GM18858 (cell line): Measurements from ENCODE around the gene DCDC1.
"Not testable (repeated sequence)": the region's sequence is repeated elsewhere in the genome, so short reads cannot be mapped to it uniquely, and the experiment has no call there.

ENCODE experiments used
- ATAC-seq: cut with Tn5 transposase; IDR thresholded peaks from one replicate; pipeline ENCODE4 v1.9.1; 2021; ENCODE audit not compliant: unreplicated experiment

Gene DCDC1

DNA sequence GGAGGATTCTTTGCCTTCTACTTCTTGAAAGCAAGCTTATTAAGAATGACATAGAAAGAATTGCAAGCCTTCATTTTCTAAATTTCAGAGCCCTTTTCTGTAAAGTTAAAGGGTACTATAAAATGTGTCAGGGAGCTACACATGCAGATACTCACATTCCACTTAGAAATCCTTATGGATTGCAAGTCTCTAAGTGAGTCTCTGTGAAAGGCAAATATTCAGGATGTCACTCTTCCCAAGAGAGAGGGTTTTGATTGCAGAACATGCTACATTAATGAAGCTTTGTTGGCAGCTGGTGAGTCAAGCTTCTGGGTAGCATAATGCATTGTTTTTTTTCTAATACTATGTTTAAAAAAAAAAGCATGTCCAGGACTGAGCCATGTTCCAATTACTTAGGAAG, 369.2 kb downstream of the DCDC1 start:
- ATAC-seq: no peak

DNA sequence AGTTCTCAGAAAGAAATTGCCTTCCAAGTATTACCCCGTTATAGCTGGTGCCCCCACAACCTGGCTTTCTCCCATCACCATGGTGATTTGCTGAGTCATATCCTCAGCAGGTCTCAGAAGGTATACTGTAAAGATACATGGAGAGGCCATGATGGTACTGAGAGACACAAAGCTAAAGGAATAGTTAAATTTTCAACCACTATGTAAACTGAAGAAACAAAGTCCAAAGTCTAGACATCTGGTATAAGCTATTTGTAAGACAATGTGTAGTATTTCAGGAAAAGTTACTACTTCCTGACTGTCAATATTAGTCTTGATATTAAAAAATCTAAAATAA, 377.1 kb downstream of the DCDC1 start:
- ATAC-seq: no peak

DNA sequence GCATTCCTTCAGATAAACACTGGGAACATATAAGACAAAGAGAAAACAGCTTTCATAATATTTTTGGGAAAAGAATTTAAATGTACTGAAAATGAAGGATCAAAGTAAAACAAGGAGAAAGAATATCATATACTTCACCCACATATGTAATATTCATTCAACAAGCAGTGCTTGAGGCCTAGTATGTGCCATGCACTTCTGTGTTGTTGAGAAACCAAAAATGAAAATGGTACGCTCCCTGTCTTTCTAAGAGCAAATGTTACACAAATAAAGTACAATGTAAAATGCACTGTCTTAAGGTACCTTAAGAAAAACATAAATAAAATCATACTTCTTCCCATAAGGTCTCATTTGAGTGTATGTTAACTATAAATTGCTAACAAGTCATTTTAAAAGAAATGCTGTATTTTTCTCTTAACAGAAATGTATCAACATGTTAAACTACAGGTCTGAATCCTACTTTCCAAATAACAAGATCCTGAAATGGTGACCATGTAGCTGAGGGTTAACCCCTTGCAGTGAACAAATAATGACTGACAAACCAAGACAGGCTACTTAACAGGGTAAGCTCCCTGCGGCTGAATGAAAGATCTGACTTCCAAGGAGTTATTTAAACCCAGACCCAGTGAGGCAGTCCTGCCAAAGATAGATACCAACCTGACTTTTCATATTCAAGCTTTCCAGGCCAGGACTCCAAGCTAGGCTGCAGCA, 377.6 kb downstream of the DCDC1 start:
- no peak for ATAC-seq

DNA sequence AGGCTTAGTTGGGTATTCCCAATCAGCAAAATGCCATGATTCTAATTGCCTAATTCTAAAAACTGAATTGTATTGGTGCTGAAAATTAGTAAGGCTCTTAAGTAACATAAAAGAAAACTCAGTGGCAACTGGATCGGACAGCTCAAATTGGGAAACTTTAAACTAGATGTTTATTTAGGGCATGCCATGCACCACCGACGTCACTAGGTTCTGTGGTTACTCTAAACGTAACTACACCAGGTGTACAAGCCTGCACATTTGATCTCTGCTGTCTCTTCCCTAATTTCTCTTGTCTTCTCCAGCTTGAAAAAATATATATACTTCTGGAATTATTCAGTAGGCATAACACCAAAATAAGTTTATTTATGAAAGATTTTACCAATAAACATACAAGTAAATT, 378.2 kb downstream of the DCDC1 start:
- ATAC-seq: no peak

DNA sequence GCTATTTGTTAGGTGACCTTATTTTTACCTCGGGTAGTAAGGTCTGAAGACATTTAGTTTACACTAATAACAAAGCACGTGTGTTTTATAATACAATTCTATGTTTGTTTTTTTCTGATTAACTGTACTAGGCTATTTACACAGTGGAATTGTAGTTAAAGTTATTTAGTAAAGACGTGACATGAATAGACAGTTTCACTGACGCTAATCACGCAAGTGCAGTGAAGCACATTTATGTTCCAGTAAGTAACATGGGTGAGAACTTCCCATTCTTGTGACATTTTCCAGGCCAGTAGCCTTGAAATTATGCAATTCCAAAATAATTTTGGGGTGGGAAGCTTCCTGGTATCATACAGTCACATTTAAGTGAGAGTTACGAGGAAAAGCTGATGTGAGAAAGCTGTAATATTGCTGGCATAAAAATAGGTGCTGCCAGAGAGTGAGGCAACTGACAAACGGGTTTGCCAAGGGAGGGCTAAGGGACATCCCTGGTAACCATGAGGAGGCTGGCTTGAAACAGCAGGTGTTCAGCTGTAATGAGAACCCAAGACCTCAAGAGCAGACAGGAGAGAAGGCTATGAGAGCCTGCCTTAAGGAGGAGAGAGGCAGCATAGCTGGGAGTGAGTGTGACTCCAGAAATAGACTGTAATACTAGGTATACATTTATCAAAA, 378.8 kb downstream of the DCDC1 start:
- no peak for ATAC-seq

DNA sequence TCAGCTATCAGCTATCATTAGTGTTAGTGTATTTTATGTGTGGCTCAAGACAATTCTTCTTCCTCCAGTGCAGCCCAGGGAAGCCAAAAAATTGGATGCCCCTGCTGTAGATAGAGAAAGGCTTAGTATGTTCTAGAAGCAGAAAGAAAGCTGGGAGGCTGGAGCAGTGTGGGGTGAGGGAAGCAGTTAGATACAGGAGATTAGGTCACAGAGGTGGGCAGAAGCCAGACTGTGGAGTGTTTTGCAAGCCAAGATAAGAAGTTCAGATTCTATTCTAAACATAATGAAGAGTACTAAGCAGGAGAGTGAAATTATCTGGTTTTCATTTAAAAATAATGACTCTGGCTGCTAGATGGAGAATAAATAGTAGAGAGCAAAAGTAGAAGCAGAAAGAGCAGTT, 381.7 kb downstream of the DCDC1 start:
- ATAC-seq: no peak

DNA sequence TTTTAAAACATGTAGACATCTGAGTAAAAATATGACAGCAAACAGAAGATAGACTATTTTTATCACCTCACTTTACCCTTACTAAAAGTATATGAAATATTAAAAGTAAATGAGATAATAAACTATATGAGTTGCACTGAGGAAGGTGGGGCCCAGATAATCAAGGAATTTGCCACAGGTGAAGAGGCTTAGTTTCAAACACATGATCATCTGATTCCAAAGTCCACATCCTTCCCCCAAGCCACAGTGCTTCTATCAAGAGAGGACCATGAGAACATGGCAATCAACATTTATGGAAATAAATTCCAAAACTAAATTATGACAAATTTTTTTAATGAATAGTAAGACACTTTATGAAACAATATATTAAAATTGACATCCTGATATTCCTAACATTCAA, 384.0 kb downstream of the DCDC1 start:
- ATAC-seq: no peak

DNA sequence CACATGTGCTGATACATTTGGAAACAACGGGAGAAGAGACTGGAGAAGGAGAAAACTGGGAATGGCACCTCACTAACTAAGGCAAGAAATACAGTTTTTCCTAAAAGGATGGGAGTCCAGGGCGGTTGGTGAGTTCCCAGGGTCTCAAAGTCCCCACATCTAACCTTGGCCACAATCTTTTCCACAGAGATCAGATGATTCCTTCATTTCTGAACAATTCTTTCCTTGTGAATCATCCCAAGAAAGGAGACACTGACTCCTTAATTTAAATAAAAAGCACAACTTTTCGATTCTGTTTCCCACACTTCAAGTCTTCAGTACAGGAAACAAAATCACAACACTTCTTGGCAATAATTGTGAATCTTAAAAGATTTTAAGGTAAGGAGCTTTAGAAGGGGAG, 384.7 kb downstream of the DCDC1 start:
- ATAC-seq: no peak

DNA sequence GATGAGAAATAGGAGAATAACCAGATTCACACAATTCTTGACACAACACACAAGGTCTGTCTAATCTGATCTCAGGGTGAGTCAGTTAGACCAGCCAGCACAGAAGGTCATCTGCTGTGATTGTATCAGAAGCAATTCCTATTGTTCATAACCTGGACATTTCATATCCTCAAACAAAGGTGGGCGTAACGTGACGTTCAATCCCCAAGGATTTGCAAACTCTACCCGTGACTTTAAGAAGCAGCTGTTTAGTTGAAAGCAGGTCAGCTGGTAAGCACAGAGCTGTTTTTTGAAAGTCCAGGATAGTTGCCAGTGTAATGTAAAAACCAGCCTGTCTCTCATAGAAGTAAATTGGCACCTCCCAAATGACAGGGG, 385.1 kb downstream of the DCDC1 start:
- ATAC-seq: no peak

DNA sequence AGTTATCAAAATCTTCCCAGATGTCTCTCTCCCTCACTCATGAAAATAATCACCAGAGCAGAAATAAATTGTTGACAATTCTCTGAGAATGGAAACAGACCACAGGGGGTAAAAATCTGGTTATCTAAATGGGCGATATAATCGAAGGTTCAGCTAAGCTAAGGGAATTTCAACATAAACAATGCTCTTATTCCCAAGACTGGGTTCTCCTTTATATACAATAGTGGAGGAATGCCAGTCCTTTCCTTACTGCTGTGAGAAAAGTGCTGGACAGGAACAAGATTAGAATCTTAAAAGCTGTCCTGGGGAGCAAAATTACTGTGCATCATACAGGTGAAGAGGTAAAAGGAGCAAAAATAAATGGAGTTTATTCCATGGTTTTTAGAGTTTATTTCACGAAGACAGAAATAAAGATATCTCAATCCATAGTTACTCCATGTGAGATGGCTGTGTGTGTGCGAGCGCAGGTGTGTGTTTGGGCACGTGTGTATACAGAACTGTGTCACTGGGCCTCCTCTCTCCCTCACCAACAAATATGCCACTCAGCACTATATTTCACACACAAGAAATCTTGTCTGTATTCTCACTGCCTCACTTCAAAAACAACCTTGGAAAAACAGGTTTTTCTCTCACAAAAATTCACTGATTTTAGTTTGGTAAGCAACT, 385.6 kb downstream of the DCDC1 start:
- ATAC-seq: no peak

DNA sequence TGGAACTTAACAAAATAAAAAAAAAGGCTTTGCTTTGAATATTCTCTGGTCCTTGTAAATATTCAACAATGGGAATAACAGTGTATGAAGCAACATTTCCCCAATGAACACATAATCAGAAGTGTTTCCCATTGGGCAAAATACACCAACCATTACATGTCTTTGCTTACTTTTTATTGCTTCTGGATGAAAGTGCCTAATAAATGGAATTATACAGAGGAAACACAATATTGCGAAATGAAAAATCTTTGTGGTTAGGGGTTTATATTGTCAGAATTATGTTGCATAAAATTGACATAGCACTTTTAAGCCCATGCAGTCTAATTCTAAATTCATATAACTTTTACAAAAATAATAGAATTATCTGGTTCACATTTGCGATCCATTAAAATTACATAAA, 386.4 kb downstream of the DCDC1 start:
- no peak for ATAC-seq

DNA sequence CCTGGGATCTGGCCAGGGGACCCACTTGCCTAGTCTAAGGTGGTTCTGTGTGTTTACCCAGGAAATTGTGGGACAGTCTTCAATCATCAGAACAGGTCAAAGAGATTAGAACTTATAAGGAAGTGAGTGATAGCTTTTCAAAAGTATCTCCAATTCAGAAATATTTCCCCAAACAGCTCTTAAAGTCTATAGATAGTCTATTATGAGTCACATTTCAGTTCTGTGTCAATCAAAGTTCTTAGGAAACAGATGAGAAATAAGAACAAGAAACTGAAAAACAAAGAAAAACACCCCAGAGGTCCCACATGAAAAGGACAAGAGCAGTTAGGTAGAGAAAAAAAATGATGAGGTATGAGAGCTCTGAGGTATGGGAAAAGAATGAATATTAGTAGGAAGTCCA, 402.0 kb downstream of the DCDC1 start:
- ATAC-seq: no peak

DNA sequence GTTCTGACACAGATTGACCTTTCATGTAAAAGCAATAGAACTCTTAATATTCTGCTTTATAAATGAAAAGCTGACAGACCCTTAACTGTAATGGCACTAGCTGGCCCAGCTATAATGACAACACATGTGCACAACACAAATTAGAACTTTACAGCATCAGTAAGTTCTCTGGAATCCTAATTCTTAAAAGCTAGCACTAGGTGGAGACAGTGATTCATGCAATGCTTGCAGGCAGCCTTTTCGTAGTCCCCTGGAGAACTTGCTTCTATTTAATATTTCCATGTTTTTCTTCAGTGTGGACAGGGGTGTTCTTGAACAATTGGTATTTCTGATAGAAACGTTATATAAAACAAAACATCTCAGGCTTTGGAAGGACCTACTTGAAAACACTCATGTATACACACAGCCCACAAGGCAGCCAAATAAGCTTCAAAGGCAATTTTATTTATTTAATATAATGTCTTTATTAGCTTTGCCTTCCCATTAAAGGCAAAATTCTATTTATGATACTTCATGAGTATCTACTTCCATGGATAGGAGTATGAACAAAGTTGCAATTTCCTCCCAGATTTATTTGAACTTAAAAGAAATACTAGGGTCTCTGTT, 409.0 kb downstream of the DCDC1 start:
- ATAC-seq: no peak

DNA sequence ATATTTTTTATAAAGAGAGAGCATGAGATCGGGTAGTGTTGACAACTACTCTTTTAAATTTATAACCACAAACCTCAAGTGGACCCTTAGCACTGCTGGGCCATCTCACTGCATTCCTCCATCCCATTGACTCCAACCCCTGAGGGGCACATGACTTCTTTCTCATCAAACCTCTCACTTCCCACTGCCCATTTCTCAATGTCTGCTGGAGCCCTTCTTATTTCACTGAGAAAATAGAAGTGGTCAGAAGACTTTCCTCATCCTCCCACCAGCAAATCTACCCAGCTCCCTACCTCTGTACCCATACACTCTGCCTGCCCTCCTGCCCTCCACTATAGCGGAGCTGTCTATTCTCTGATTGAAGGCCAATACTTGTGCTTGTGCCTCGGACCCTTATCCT, 412.8 kb downstream of the DCDC1 start:
- no peak for ATAC-seq

DNA sequence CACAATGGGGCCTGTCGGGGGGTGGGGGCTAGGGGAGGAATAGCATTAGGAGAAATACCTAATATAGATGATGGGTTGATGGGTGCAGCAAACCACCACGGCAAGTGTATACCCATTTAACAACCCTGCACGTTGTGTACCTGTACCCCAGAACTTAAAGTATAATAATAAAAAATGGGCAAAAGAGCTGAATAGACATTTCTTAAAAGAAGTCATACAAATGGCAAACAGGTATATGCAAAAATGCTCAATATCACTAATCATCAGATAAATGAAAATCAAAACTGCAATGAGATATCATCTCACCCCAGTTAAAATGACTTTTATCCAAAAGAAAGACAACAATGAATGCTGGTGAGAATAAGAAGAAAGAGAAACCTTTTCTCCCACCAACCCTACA, 419.7 kb downstream of the DCDC1 start:
- no peak for ATAC-seq

DNA sequence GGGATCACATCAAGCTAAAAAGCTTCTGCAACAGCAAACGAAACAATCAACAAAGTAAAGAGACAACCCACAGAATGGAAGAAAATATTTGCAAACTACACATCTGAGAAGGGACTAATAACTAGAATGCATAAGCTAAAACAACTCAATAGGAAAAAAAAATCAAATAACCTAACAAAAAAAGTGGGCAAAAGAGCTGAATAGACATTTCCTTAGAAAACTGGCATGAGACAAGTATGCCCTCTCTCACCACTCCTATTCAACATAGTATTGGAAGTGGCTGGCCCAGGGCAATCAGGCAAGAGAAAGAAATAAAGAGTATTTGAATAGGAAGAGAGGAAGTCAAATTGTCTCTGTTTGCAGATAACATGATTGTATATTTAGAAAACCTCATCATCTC, 421.8 kb downstream of the DCDC1 start:
- not testable (repeated sequence) for ATAC-seq

DNA sequence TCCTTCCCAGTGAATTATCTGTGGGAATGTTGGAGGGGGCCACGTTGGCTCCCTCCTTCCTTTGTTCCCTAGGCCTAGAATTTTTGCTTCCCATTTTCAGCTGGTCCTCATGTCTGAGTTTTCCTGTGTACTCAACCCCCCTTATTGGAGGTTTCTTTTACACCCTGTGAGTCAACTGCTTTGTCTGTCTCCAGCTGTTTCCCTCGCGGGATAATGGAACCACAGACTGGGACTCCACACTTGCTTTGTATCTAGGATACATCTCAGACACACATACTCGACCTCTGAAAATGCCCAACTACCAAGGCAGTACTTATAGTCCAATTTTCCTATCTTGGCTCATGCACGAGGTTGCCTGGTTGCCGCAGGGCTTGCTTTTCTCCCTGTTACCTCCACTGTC, 430.7 kb downstream of the DCDC1 start:
- no peak for ATAC-seq

DNA sequence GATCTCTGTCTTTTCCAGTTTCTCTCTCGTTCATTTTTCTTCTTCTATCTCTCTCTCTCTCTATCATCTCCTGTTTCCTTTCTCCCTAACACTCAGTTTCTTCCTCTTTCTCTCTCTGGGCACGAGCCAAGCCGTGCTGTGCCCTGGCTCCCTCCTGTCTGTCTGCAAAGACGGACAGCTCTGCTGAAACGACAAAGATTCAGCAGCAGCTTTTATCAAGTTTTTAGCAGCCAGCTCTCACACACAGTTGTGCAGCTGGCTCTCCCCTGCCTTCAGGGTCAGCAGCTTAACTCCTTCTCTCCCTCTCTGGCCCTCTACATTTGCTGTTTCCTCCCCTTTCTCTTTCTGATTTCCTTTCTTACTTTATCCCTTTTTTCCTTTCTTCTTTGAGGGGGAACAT, 431.4 kb downstream of the DCDC1 start:
- no peak for ATAC-seq

DNA sequence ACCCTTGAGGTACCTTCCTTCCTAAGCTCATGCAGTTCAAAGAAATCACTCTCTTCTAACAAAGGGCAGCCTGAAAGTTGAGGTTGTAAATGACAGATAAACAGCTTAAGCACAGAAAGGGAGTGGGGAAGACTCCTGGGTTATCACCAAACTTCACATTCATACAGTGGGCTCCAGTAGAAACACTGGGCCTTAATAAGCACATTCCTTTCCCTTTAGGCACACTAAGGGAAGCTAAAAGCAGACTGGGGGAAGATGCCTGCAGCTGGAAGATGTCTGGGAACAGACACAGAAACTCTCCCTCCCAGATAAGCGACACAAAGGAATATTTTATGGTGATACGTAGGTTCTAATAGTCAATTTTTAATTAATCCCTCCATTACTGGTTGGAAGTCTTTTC, 433.0 kb downstream of the DCDC1 start:
- no peak for ATAC-seq

DNA sequence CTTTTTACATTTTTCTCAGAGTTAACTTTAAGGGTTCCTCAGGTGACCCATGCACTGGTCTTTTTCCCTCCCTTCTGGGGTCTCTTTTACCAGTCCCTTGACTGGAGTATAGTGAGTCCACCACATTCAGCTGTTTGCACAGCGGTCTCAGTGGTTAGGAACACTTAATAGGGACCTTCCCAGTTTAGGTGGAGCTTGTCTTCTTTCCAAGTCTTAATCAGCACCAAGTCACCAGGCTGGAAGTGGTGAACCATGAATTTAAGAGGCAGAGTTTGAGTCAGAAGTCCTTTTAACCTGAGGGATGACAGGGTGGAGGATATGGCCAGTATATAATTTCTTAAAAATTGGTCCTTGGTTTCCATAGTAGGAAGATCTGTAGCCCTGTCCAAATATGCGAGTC, 433.7 kb downstream of the DCDC1 start:
- ATAC-seq: no peak

DNA sequence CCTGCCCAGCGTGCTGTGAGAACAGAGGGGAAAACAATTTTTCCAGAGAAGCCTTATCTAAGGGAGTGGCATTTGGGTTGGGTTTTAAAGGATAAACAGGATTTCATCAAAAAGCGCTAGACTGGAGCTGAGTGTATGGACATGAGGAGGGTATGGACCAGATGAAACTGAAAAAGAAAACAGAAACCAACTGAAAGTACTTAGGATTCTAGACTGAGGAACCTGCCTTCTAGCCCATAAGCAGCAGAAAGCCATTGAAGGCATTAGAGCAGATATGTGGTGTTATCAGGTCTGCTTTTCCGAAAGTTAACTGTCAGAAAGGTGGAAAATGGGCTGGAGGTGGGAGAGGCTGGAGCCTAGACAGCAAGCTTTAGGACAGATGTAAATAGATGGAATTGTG, 443.4 kb downstream of the DCDC1 start:
- ATAC-seq: no peak

DNA sequence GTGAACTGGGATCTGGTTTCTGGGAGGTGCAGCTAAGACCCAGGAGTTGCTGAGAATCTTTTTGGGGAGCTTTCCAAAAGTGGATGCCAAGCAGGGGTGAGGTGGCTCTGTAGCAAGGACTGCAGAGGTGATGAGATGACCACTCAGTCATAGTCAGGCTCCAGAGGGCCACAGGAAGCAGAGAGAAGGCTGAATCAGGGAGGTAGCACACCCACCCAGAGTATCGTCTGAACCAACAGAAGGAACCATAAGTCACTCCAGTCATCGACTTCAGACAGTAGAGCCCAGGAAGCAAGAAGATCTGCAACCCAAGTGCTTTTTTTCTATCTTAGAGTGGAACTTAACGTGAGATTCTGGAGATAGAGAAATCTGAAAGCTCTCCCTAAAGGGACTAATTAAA, 447.7 kb downstream of the DCDC1 start:
- no peak for ATAC-seq
